Measurements from ENCODE around the gene GSG1L. TPM values are rescaled to one million over a fixed set of nuclear protein-coding genes. Genes with fewer than 3 reads are reported as not detected.

The GSG1L gene
- total and polyA plus RNA-seq, 4 donors, result not detected

DNA sequence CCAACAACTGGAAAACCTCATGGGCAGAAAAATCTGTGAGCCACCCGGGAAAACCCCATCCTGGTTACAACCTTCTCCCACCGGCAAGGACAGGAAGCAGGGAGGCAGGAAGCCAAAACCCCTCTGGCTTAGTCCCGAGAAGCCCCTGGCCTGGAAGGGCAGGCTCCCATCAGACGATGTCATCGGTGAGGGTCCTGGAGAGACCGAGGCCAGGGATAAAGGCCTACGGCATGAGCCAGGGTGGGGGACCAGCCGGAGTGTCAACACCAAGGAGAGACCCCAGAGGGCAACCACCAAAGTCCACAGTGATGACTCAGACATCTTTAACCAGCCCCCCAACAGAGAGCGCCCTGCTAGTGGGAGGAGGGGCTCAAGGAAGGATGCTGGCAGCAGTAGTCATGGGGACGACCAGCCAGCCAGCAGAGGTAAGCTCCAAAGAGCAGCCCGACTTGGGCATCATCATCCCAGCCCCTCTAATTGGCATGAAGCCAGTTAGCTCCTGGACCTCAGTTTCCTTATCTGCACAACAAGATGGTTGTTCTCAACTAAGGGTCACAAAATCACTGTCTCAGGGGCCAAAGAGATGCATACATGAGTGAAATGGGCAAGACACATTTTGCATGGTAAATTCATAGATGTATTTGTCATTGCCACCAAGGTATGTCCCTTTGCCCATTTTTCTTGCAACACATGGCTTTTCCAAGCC, 322.9 kb downstream of the GSG1L start:
- no peaks in the 10 kb centered on the region for H3K9me3 ChIP-seq (ENCODE audit: control insufficient read depth in 4 of 4, low read length in 3 of 4)
- WGBS, result 90% methylated on average over 11 of the region's 11 CpGs
- no peaks in the 10 kb centered on the region for H3K4me1 ChIP-seq (ENCODE audit: control insufficient read depth in 4 of 4, insufficient read depth in 4 of 4, low read length in 3 of 4)
- H3K9ac ChIP-seq (ENCODE audit: low read depth in 1 of 2, low read length in 2 of 2), result no peak overlapping the region
- no peaks in the 10 kb centered on the region for H3K27me3 ChIP-seq (ENCODE audit: control insufficient read depth in 4 of 4, insufficient read depth in 4 of 4, low read length in 3 of 4)
- TF ChIP-seq NR2F2 (IDR thresholded peaks at IDR 0.05), result no peak
- TF ChIP-seq, protein P1, sequence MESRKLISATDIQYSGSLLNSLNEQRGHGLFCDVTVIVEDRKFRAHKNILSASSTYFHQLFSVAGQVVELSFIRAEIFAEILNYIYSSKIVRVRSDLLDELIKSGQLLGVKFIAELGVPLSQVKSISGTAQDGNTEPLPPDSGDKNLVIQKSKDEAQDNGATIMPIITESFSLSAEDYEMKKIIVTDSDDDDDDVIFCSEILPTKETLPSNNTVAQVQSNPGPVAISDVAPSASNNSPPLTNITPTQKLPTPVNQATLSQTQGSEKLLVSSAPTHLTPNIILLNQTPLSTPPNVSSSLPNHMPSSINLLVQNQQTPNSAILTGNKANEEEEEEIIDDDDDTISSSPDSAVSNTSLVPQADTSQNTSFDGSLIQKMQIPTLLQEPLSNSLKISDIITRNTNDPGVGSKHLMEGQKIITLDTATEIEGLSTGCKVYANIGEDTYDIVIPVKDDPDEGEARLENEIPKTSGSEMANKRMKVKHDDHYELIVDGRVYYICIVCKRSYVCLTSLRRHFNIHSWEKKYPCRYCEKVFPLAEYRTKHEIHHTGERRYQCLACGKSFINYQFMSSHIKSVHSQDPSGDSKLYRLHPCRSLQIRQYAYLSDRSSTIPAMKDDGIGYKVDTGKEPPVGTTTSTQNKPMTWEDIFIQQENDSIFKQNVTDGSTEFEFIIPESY (IDR thresholded peaks at IDR 0.05), result no peak
- no peak for TF ChIP-seq RXRA (IDR thresholded peaks at IDR 0.05)
- TF ChIP-seq, protein P2, sequence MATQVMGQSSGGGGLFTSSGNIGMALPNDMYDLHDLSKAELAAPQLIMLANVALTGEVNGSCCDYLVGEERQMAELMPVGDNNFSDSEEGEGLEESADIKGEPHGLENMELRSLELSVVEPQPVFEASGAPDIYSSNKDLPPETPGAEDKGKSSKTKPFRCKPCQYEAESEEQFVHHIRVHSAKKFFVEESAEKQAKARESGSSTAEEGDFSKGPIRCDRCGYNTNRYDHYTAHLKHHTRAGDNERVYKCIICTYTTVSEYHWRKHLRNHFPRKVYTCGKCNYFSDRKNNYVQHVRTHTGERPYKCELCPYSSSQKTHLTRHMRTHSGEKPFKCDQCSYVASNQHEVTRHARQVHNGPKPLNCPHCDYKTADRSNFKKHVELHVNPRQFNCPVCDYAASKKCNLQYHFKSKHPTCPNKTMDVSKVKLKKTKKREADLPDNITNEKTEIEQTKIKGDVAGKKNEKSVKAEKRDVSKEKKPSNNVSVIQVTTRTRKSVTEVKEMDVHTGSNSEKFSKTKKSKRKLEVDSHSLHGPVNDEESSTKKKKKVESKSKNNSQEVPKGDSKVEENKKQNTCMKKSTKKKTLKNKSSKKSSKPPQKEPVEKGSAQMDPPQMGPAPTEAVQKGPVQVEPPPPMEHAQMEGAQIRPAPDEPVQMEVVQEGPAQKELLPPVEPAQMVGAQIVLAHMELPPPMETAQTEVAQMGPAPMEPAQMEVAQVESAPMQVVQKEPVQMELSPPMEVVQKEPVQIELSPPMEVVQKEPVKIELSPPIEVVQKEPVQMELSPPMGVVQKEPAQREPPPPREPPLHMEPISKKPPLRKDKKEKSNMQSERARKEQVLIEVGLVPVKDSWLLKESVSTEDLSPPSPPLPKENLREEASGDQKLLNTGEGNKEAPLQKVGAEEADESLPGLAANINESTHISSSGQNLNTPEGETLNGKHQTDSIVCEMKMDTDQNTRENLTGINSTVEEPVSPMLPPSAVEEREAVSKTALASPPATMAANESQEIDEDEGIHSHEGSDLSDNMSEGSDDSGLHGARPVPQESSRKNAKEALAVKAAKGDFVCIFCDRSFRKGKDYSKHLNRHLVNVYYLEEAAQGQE (IDR thresholded peaks at IDR 0.05), result no peak
- no peak overlapping the region for H3K4me3 ChIP-seq (ENCODE audit: low read depth in 1 of 3, low read length in 3 of 3)
- peaks cover 0 to 3% (median 0%) of the 10 kb centered on the region in 4 donors for H3K36me3 ChIP-seq (ENCODE audit: control insufficient read depth in 4 of 4, insufficient read depth in 3 of 4, low read depth in 1 of 4, low read length in 3 of 4)
- DNase-seq (ENCODE audit: low spot score), result no peak
- H3K27ac ChIP-seq (ENCODE audit: low read depth in 1 of 2, low read length in 2 of 2), result no peak overlapping the region

DNA sequence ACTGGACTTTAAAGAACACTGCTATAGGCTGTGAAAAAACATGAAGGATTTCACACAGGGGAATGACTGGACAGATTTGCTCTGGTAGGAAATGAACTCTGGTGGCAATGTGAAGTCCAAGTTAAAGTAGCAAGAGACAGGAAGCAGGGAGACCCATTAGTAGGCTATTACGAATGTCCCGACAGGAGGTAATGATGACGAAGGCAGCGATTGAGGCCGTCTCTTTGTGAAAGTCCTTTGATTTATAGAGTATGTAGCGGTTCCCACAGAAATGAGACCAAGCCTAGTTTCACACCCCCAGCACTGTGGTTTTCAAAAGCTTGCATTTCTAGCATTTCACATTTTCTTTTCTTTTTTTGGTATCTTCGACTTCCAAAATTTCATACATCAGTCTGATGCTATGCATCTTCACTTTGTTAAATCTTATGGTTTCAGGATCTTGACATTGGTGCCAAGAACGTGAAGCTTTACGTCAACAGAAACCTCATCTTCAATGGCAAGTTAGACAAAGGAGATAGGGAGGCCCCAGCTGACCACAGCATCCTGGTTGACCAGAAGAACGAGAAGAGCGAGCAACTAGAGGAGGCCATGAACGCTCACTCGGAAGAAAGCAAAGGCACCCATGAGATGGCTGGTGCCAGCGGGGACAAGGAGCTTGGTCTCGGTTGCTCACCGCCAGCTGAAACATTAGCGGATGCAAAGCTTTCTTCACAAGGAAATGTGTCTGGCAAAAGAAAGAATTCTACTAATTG, 323.7 kb downstream of the GSG1L start:
- H3K4me1 ChIP-seq (ENCODE audit: control insufficient read depth in 4 of 4, insufficient read depth in 4 of 4, low read length in 3 of 4), result no peaks in the 10 kb centered on the region
- no peak for DNase-seq (ENCODE audit: low spot score)
- H3K27me3 ChIP-seq (ENCODE audit: control insufficient read depth in 4 of 4, insufficient read depth in 4 of 4, low read length in 3 of 4), result no peaks in the 10 kb centered on the region
- H3K9me3 ChIP-seq (ENCODE audit: control insufficient read depth in 4 of 4, low read length in 3 of 4), result no peaks in the 10 kb centered on the region
- no peak overlapping the region for H3K4me3 ChIP-seq (ENCODE audit: low read depth in 1 of 3, low read length in 3 of 3)
- no peak overlapping the region for H3K27ac ChIP-seq (ENCODE audit: low read depth in 1 of 2, low read length in 2 of 2)
- TF ChIP-seq HNF4A (conservative IDR thresholded peaks at IDR 0.05), result no peak
- TF ChIP-seq, protein P2 (IDR thresholded peaks at IDR 0.05), result no peak
- 93% methylated on average over 17 of the region's 17 CpGs for WGBS
- H3K9ac ChIP-seq (ENCODE audit: low read depth in 1 of 2, low read length in 2 of 2), result no peak overlapping the region
- peaks cover 0 to 3% (median 0%) of the 10 kb centered on the region in 4 donors for H3K36me3 ChIP-seq (ENCODE audit: control insufficient read depth in 4 of 4, insufficient read depth in 3 of 4, low read depth in 1 of 4, low read length in 3 of 4)
